Amygdala (tissue), 56 donors: ENCODE measurements around the gene SORL1-AS1.

ENCODE experiments used
- DNase-seq, 56 donors: peaks; one replicate each; lab custom pipeline; 2025; lab: John Stamatoyannopoulos, UW

SORL1-AS1 gene

GRCh38 chr11:121435551-121436511 lies 16.9 kb downstream of the SORL1-AS1 start:
- no peak for DNase-seq

DNA sequence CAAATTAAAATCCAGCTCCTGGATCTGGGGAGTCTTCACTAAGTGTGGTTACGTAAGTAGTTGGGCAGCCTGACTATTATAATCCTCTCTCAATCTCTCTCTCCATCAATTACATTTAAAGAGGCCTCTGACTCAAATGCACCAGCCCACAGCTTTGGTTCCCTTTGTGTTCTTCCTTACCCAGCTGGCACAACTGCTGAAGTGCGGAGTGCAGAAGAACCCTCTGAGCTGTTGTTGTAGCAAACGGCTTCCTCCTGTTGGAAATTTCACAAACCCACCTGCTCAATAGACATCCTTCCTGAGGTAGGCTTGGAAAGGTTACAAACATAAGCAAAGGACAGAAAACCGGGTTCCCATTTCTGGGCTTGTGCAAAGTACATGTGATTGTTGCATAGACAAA lies 17.6 kb downstream of the SORL1-AS1 start:
- no peak for DNase-seq

DNA sequence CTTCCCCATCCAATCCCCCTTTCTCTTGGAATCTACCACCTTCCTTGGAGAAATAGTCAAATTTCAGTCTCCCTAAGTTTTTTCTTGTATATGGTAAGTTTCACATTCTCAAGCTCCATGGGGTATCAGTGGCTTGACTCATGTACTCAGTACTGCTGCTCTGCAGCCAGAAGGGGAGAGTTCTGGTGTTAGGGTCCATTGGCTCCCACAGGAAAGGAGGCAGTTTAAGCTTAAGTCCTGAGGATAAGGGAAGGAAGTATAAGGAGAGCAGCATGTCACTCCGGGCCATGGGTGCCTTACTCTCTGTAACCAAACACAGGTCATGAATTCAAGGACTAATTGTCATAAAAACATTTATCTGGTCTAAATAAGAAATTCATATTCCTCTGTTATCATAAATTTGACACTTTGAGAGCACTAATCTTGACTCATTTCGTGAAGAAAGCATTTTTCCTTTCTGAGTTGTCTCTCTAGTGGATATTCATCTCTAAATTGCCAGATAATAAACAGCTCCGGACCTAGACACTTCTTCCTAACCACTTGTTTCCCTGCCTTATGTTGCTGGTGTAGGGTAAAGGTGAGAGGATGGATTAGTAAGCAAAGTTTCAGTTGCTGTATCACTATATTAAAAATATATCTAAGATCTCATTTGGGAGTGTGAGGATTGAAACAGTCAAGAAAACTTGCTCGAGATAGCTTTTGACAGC lies 20.8 kb downstream of the SORL1-AS1 start:
- no peak for DNase-seq

GRCh38 chr11:121429556-121429955 lies 23.2 kb downstream of the SORL1-AS1 start:
- DNase-seq: no peak

DNA sequence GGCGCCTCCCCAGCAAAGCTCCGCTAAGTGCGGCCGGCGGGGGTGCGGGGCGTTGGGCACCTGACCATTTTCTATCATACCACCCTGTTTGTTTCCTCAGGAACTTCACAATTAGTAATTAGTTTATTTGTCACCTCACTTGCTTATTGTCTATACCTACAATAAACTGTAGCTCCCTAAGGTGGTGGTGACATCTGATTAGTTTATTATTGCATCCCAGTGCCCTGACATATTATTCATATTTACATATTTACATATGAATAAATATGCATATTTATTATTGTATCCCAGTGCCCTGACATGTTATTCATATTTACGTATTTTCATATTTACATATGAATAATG lies 25.4 kb downstream of the SORL1-AS1 start:
- no peak for DNase-seq

DNA sequence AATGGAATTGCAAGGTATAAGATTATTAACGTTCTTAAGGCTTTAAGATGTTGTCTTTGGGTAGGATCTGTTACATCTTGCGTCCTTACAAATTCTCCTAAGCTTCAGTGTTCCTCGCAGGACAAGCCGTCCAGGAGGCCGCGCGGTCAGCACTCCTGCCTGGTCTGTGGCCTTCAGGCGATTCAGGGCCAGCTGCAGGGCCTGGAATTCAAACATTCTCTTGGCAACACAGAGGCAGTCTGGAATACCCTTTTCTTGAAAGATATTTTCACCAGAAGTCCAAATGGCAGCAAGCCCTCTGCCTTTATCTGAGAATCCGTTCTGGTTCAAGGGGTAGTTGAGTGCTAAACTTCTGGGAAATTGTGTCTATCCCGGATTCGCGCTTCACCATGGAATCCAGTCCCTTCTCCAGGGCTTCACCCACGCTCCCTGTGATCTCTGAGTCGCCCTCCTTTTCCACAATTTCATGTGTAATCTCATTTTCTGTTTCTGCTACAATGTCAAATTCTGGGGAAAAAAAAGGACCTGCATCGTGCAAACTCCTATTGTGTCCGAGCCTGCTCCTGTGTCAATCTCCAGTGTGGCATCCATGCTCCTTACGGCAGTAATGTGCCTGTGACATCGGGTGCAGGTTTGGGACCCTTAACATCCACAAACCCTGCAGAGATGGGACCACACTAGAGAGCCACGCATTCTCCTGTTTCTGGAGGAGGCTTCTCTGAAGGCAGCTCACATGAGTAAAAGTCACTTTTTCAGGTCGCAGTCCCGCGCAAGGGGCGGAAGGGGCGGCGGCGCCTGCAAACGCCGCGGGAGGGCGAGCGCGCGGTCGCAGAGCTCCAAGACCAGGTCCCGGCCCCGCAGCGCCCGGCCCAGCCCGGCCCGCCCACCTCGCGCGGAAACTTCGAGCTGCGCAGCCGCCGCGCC lies 26.0 kb downstream of the SORL1-AS1 start:
- DNase-seq: peak in 17 of 56 donors; percentile 5 to 59 (median 25)

DNA sequence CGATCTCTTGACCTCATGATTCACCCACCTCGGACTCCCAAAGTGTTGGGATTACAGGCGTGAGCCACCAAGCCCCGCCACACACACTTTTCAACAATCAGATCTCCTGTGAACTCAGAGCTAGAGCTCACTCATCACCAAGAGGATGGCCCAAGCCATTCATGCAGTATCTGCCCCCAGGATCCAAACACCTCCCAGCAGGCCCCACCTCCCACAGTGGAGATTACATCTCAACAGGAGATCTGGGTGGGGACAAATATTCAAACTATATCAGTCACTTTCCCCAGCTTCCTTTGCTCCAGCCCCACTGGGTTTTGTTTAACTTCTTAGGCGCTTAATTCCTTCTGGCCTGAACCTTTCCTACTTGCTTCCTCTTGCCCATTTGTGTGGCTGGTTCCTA lies 26.9 kb downstream of the SORL1-AS1 start:
- DNase-seq: no peak

GRCh38 chr11:121422675-121423074 lies 30.1 kb downstream of the SORL1-AS1 start:
- DNase-seq: no peak

DNA sequence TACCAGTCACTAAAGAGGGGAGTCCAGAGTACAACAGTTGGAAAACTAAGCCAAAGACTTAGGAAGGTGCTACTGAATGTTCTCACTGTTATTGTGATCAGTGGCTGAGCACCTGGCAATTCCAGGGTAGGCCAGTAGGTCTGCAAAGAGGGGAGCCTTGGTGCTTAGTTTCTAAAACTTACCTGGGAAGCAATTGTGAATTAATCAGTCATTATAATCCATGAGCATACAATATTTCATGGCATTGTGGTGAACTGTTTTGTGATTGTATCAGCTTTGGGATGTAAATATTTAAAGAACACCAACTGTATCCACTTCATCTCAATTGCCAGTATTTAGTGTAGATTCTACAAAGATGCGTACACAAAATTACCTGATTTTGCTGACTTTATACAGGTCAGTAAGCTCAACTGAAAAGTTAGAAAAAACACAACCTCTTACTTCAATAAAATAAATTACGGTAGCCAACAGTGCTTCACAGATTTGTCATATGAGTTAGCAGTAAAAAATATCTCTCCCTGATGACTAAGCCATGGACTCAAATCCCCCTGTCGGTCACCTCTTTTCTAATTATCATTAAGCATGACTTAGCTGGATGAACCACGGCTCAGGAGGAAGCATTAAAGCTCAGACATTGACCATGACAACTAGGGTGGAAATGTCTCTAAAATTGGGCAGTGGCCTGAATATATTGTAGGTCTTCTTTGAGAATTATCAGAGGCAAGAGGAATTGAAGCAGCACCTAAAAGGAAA lies 31.4 kb downstream of the SORL1-AS1 start:
- DNase-seq: no peak

DNA sequence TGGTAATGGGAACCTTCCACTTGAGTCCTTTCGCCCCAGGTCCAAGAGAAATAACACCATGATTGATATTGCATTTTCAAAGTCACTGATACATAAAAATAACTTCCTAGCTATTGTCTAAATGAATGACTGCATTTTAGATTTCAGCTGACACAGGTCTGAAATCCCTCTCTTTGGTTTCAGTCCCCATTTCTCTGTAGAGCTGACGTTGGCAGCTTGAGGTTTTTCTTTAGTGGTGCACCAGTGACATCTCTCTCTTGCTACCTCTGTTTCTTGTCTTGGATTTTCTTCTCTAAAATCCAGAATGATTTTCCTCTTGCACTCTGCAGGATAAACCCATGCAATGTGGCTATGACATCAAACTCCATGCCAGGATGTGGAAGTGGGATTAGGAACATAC lies 32.4 kb downstream of the SORL1-AS1 start:
- no peak for DNase-seq

GRCh38 chr11:121419836-121420235 lies 32.9 kb downstream of the SORL1-AS1 start:
- DNase-seq: no peak

DNA sequence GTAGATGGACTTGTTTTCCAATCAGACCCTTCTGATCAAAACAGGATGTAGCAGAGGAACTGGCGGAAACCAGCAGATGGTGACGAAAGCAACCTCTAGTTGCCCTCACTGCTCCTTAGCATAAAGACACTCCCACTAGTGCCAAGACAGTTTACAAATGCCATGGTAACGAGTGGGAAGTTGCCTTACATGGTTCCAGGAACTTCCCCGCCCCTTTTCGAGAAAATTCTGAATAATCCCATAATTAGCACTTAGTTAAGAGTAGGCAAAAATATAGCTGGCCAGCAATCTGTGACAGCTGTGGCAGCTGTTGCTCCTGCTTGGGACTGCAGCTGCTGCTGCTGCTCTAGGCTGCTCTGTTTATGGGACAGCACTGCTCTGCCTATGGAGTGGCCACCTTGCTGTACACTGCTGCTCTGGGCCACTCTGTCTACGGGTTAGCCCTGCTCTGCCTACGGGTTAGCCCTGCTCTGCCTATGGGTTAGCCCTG lies 34.1 kb downstream of the SORL1-AS1 start:
- DNase-seq: no peak

GRCh38 chr11:121417607-121418006 lies 35.2 kb downstream of the SORL1-AS1 start:
- no peak for DNase-seq

DNA sequence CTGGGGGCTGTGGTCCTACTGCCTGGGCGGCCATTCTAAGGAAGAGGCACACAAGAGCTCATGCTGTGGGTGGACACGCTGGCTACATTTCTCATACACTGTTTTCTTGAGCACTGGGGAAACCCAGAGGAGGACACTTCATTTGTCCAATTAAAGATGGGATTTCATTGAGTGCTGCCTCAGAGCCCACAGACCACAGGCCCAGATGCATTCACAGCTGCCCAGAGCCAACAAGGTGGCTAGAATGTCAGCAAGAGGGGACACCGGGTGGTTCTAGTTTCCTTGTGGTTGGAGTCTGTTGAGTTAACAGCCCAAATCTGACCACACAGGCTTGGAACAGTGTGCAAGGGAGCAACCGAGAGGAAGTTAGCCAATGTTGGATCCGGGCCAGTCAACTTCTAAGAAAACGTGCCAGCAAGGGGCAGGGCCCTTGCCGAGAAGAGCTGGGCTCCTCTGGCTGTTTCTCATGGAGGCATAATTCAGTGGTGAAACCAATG lies 35.7 kb downstream of the SORL1-AS1 start:
- DNase-seq: peak in 47 of 56 donors; percentile 6 to 78 (median 42)

GRCh38 chr11:121415856-121416255 lies 36.9 kb downstream of the SORL1-AS1 start:
- DNase-seq: no peak

- no peak for DNase-seq
Observed at GRCh38 chr11:121414141-121414913, 38.4 kb downstream of the SORL1-AS1 start.

- no peak for DNase-seq
Observed at GRCh38 chr11:121412711-121413415, 39.9 kb downstream of the SORL1-AS1 start.

GRCh38 chr11:121412000-121412587 lies 40.7 kb downstream of the SORL1-AS1 start:
- DNase-seq: no peak
